PC-3 (cell line): Measurements from ENCODE around the gene WDR82.

Experiments
- CTCF ChIP-seq: fragments of 300-600 bp; sonication (generic); conservative IDR thresholded peaks from 2 replicates; pipeline ENCODE4 v1.5.1; 2017; ENCODE audit warnings: antibody characterized with exemption, low read depth, mild to moderate bottlenecking, low read length
- EZH2 ChIP-seq: fragments of 300-600 bp; sonication (generic); IDR thresholded peaks from one replicate; pipeline ENCODE4 v1.6.1; 2017; ENCODE audit warnings: antibody characterized with exemption, mild to moderate bottlenecking, low read length; ENCODE audit not compliant: unreplicated experiment

GRCh38 chr3:52213005-52213404, 65.4 kb downstream of the WDR82 start:
- TF ChIP-seq CTCF = no peak
- TF ChIP-seq EZH2 = no peak
